Endometrium (tissue), 2 donors: Measurements from ENCODE around the gene IDUA.
"Not testable (repeated sequence)": the region's sequence is repeated elsewhere in the genome, so short reads cannot be mapped to it uniquely, and the experiment has no call there.

Source experiments
- FAIRE-seq: peaks from 2 replicates; lab custom pipeline; 2012; peaks lifted over from hg19 to GRCh38; lab: Jason Lieb, UNC
- donor health status: control.
- donor health status: control.

The IDUA gene

GRCh38 chr4:987624-988513 is 1.0 kb downstream of the IDUA start:
- no peak for FAIRE-seq

DNA sequence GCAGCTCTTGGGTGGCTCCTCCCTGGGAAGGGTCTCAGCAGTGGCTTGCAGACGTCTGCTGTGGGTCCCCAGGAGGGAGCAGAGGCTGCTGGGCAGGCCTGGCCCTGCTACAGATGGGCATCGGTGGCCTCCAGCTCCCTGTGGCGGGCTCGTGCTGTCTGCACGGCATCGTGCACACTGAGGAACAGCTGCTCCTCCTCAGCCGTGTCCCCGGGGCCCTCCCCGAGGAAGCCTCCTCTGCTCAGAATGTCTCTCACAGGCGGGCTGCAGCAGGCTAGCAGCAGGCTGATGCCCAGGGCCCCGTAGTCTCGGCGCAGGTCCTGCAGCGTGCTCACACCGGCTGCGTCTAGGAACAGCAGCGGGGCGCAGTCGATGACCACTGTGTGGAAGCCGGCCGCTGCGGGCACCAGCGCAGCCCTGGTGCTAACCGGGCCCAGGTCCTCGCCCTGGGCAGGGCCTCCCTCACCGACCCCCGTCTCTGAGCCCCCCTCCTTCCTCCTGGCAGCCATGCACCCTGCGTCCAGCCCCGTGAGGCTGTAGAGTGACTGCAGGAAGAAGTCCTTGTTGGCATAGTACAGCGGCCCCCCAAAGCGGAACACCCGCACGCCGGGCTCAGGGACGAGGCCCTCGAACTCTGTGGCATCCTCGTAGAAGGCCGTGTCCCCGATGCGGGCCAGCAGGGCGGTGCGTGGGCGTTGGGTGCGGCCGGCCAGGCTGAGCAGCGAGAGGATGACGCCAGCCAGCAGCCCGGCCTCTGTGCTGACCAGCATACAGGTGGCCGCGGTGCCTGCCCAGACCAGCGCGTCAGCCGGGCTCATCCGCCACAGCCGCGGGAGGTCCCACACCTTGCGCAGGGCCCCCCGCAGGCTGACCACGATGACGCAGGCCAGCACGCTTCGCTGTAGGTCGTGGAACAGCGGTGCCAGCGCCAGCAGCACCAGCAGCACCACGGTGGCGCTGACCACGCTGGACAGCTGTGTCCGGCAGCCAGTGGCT is 2.2 kb downstream of the IDUA start:
- FAIRE-seq: no peak

DNA sequence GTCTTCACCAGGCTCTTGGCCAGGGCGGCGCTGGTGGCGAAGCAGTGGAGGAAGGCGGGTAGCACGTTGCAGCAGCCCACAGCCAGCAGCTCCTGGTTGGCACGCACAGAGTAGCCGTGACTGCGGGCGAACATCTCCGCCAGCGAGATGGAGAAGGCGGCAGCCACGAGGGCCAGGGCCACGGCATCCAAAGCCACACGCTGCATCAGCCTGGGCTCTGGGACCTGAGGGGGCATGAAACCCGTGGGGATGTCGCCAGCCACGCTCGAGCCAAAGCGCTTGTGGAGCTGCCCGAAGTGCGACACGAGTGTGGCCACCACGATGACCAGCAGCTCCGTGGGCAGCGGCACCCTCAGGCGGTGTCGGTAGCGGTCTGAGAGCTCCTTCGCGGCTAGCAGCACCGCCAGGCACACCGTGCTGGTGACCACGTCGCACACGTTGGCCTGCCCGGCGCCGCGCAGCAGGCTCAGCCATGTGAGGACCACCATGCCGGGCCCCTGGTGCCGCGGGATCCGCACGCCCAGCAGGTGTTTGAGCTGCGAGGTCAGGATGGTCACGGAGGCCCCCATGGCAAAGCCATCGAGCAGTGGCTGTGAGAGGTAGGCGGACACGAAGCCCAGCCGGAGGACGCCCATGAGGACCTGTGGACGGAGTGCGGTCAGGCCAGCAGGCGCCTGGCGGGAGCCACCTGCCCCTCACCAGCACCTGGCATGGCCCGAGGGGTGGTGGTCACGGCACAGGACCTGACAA is 3.1 kb downstream of the IDUA start:
- no peak for FAIRE-seq

GRCh38 chr4:990746-991367 is 4.0 kb downstream of the IDUA start:
- FAIRE-seq: no peak

GRCh38 chr4:991451-992296 is 4.8 kb downstream of the IDUA start:
- no peak for FAIRE-seq

DNA sequence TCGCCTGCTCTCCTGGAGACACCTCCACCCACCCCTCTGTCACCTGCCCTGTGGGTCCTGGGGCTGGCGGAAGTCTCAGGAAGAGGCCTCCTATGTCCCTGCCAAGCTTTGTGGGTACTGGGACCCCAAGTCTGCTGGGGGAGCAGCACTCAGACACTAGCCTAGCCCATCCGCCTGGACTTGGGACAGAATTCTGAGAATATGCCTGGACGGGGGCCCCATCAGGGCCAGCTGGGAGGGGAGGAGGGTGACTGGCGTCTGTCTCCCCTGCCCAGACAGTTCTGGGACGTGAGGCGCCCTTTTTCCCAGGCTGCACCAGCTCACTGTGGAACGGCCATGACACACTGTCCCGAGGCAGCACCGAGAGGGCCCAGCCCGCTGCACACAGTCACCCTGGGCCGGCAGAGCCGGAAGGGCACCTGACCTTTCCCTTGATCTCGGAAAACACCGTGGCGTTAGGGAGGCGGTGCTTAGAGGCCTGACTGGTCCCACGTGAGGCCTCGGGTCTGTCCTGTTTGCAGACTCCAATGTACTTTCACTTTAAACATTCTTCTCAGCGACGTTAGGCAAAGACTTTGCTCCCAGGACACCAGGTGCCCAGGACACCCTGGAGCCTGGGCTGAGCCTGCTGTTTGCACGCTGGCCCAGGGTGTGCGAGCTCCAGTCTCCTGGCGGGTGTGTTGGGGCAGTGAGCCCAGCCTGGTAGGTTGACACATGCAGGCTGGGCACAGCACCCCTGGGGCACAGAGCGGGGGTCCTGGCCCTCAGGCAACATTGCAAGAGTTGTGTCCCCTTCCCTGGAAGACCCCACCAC is 5.7 kb downstream of the IDUA start:
- FAIRE-seq: no peak

GRCh38 chr4:993111-994029 is 6.5 kb downstream of the IDUA start, which contains the start of gene SLC26A1:
SLC26A1 (minus strand) TSS chr4:993404; CDS start chr4:991703, 1,701 bp downstream.
- FAIRE-seq: no peak

DNA sequence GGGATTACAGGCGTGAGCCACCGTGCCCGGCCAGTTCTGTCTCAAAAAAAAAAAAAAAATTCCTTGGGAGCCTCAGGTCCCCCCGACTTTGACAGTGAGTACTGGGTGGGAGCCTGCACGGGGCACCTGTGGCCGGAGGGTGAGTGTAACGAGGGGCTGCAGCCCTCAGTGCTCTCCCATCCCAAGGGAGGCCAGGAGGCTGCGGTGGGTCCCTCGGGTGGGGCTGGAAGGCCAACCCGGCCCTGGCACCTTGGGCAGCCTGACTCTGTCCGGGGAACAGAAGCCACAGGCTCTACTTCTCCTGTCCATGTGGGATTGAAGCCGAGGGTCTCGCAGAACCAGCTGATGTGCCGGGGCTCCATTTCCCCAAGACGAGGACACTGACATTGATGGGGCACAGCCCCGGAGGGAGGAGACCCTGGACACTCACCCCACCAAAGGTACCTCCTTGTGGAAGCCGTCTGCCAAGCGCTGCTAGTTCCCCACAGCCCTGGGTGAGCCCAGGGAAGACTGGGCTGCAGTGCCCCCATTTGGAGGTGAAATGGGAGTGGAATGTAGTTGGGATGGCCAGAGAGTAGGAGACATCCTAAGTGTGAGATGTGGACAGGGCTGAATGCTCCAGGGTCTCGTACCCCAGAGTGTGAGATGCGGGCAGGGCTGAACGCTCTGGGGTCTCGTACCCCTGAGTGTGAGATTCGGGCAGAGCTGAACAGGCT is 8.6 kb downstream of the IDUA start:
- FAIRE-seq: no peak

- no peak for FAIRE-seq
Measured at GRCh38 chr4:996030-996996, 9.5 kb downstream of the IDUA start.

DNA sequence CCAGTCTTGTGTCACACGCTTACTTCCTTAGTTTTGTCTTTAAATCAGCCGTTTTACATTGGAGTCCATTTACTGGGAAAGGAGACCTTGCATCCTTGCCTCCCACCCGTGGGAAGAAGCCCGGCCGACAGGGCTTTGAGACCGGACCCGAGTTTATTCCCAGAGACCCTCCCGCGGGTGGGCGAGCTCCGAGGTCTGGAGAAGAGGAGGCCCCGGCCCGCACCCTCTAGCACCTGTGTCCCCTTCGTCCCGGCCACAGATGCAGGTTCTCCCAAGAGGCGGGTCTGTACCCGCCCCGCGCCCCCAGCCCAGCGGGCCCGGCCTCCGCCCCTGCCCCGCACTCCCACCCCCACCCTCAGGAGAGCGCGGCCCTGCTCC is 10.1 kb downstream of the IDUA start:
- FAIRE-seq: no peak

- no peak for FAIRE-seq
Measured at GRCh38 chr4:997375-998071, 10.7 kb downstream of the IDUA start.

DNA sequence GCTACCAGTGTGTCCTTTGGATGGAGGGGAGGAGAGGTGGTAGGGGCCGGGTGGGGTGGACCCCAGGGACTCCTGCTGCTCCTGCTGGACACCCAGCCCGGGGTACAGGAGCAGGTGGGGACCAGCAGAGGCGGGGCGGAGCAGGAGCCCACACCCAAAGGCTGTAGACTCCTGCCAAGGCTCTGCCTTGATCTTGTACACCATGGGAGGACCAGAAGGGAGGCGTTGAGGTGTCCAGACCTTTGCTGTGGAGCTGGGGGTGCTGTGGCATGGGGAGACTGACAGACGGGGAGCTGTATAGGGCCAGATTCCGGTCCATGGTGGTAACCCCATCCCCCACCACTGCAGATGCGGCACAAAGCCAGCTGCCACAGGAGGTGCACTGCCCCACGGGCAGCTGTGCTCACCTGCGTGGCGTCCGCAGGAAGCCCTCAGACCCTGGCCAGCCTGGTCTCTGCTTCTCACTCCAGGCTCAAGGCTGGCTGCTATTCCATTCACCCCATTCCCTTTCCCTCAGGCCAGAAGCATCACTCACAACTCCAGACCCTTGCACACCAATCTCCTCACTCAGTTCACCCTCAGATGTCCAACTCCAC is 11.3 kb downstream of the IDUA start:
- FAIRE-seq: no peak

DNA sequence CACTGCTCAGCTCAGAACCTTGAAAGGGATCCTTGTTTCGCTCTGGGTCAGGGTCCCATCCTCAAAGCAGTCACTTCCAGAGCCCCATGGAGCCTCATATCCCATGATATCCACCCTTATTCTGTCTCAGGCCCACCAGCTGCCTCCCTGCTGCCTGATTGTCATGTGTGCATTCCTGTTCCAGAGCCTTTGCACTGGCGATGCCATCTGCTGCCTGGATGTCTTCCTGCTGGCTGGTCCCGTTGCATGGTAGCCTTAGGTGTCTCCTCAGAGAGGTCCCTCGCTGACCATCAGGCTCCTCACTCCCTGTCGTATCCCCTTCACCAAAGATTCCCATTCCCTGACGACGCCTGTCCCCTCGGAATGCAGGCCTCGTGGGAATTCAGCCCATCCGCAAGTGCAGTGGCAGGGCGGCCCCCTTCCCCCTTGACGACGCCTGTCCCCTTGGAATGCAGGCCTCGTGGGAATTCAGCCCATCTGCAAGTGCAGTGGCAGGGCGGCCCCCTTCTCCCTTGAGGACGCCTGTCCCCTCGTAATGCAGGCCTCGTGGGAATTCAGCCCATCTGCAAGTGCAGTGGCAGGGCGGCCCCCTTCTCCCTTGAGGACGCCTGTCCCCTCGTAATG is 12.5 kb downstream of the IDUA start:
- FAIRE-seq: not testable (repeated sequence)

- no peak for FAIRE-seq
Measured at GRCh38 chr4:999882-1000425, 13.1 kb downstream of the IDUA start.

- no peak for FAIRE-seq
Measured at GRCh38 chr4:1000686-1001260, 13.9 kb downstream of the IDUA start.
